Left renal cortex interstitium (tissue), 4 donors: ENCODE measurements around the gene RAB27B. TPM values are rescaled to one million over a fixed set of nuclear protein-coding genes. Genes with fewer than 3 reads are reported as not detected.
"Not testable (repeated sequence)": the region's sequence is repeated elsewhere in the genome, so short reads cannot be mapped to it uniquely, and the experiment has no call there.

Experiments
- DNase-seq, 4 donors: peaks; one replicate each; pipeline ENCODE4 v3.0.0-alpha.2; 2013; ENCODE audit warnings: low read depth in 4 of 4, low spot score in 2 of 4, missing footprints in 1 of 4
- polyA plus RNA-seq, 4 donors: library from polyadenylated mRNA; unstranded; fragments of 120-200 nt; gene quantifications; one replicate each; pipeline ENCODE4 v1.2.1, GENCODE V29; 2013; ENCODE audit not compliant: insufficient read length in 4 of 4

The RAB27B gene
- polyA plus RNA-seq, 4 donors = 4.3 to 5.3 (median 4.8) TPM

- no peak for DNase-seq
Measured at GRCh38 chr18:54813977-54814565, 14.2 kb upstream of the RAB27B start.

GRCh38 chr18:54815086-54815485, 13.2 kb upstream of the RAB27B start:
- no peak for DNase-seq

- not testable (repeated sequence) for DNase-seq
Measured at GRCh38 chr18:54820785-54821275, 7.4 kb upstream of the RAB27B start.

GRCh38 chr18:54822872-54823845, 5.1 kb upstream of the RAB27B start:
- no peak for DNase-seq

GRCh38 chr18:54824761-54825160, 3.5 kb upstream of the RAB27B start:
- no peak for DNase-seq

GRCh38 chr18:54825601-54826344, 2.5 kb upstream of the RAB27B start:
- DNase-seq = no peak

- DNase-seq = no peak
Measured at GRCh38 chr18:54828986-54829385, 709 bp downstream of the RAB27B start.

- no peak for DNase-seq
Measured at GRCh38 chr18:54829856-54830255, 1.6 kb downstream of the RAB27B start.

- DNase-seq = no peak
Measured at GRCh38 chr18:54830260-54830659, 2.0 kb downstream of the RAB27B start.

- no peak for DNase-seq
Measured at GRCh38 chr18:54830866-54831265, 2.6 kb downstream of the RAB27B start.

- DNase-seq = no peak
Measured at GRCh38 chr18:54835944-54836343, 7.7 kb downstream of the RAB27B start.

- DNase-seq = no peak
Measured at GRCh38 chr18:54843314-54843713, 15.0 kb downstream of the RAB27B start.

- no peak for DNase-seq
Measured at GRCh38 chr18:54845787-54846186, 17.5 kb downstream of the RAB27B start.

- no peak for DNase-seq
Measured at GRCh38 chr18:54848121-54848520, 19.8 kb downstream of the RAB27B start.

GRCh38 chr18:54849683-54850082, 21.4 kb downstream of the RAB27B start:
- no peak for DNase-seq

- no peak for DNase-seq
Measured at GRCh38 chr18:54850598-54850997, 22.3 kb downstream of the RAB27B start.

GRCh38 chr18:54852780-54853675, 24.8 kb downstream of the RAB27B start:
- DNase-seq = no peak

- not testable (repeated sequence) for DNase-seq
Measured at GRCh38 chr18:54855050-54855449, 26.8 kb downstream of the RAB27B start.

GRCh38 chr18:54856105-54856646, 27.9 kb downstream of the RAB27B start:
- DNase-seq = no peak

GRCh38 chr18:54857499-54857898, 29.2 kb downstream of the RAB27B start:
- no peak for DNase-seq
